Ectodermal cell (in vitro differentiated cells): ENCODE data around the gene PGP.

Experiments used
- H3K27ac ChIP-seq: 2 replicates; pipeline ENCODE4 v1.7.0; 2013; ENCODE audit warnings: mild to moderate bottlenecking, low read depth, low read length; ENCODE audit not compliant: insufficient read depth, poor library complexity, severe bottlenecking
- H3K27me3 ChIP-seq: 2 replicates; pipeline ENCODE4 v1.7.0; 2013; ENCODE audit warnings: mild to moderate bottlenecking, low read length; ENCODE audit not compliant: insufficient read depth, control insufficient read depth, poor library complexity, severe bottlenecking
- H3K36me3 ChIP-seq: one replicate; pipeline ENCODE4 v1.7.0; 2013; ENCODE audit warnings: low read length; ENCODE audit not compliant: control insufficient read depth, insufficient read depth
- H3K4me1 ChIP-seq: one replicate; pipeline ENCODE4 v1.7.0; 2013; ENCODE audit warnings: low read length; ENCODE audit not compliant: control insufficient read depth, insufficient read depth
- H3K4me3 ChIP-seq: 2 replicates; pipeline ENCODE4 v1.7.0; 2013; ENCODE audit warnings: low read depth, low read length, control low read depth; ENCODE audit not compliant: insufficient read depth
- H3K9me3 ChIP-seq: 2 replicates; pipeline ENCODE4 v1.7.0; 2013; ENCODE audit warnings: mild to moderate bottlenecking, low read length, moderate library complexity; ENCODE audit not compliant: control insufficient read depth
- WGBS, 2 experiments: methylation state at CpG; one replicate each; pipeline ENCODE4 v1.1.7; 2013; ENCODE audit warnings: missing lambda C conversion rate in 2 of 2; 5-methylcytosine and 5-hydroxymethylcytosine counted together

PGP gene

DNA sequence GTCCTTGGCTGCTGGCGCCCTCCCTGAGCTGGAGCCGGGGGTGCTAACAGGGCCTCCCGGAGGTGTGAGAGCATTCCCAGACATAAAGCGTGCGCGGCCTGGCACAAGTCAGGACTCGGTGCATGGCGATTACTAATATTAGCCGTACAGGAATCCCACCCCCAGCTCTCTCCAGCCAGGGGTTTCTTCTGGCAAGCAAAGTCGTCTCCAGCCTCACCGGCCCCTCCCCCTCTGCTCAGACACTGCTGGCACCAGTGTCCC is 23.3 kb downstream of the PGP start:
- Histone ChIP-seq H3K36me3 (no peaks in the 10 kb centered on the region), H3K27ac (no peak overlapping the region), H3K4me3 (no peak overlapping the region), H3K27me3 (peaks cover 19% of the 10 kb centered on the region), H3K4me1 (peaks cover 10% of the 10 kb centered on the region), H3K9me3 (no peaks in the 10 kb centered on the region)
- 90 to 93% methylated on average over 11 of the region's 11 CpGs for WGBS, 2 experiments

DNA sequence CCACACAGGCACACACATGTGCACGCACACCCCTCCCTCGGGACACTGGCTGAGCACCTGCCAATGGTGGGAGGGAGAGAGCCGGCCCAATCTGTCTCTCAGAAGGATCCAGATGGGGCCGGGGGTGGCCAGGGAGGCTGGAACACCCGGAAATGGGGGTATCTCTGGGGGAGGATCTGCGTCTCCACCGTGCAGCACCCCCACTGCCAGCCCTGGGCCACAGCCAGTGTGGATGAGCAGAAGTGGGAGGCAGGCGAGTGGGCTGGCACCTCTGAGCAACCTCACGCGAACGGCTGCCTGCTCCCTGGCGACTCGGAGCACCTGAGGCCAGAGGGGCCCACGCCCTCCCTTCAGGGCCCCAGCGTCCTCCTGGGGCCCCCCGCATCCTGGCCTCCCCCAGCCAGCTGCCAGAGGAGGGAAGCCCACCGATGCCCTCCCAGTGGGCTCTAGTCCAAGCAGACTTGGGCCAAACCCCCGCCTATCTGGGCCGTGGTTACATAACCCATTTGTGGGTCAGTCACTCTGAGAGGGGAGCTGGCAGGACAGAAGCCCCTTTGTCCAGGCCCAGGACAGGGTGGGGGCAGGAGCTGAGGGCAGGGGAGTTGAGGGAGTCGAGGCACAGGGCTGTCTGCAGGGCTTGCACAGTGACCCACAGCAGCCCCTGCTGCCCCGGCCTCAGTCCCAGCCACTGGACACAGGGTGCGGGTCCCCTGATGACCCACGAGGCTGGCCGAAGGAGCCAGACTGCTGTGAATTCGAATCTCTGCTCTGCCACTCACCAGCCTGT is 23.8 kb downstream of the PGP start:
- H3K27ac ChIP-seq: no peak overlapping the region
- H3K36me3 ChIP-seq: no peaks in the 10 kb centered on the region
- peaks cover 10% of the 10 kb centered on the region for H3K4me1 ChIP-seq
- H3K9me3 ChIP-seq: no peaks in the 10 kb centered on the region
- no peak overlapping the region for H3K4me3 ChIP-seq
- H3K27me3 ChIP-seq: peaks cover 15% of the 10 kb centered on the region
- WGBS, 2 experiments: 93 to 94% methylated on average over 25 of the region's 25 CpGs

DNA sequence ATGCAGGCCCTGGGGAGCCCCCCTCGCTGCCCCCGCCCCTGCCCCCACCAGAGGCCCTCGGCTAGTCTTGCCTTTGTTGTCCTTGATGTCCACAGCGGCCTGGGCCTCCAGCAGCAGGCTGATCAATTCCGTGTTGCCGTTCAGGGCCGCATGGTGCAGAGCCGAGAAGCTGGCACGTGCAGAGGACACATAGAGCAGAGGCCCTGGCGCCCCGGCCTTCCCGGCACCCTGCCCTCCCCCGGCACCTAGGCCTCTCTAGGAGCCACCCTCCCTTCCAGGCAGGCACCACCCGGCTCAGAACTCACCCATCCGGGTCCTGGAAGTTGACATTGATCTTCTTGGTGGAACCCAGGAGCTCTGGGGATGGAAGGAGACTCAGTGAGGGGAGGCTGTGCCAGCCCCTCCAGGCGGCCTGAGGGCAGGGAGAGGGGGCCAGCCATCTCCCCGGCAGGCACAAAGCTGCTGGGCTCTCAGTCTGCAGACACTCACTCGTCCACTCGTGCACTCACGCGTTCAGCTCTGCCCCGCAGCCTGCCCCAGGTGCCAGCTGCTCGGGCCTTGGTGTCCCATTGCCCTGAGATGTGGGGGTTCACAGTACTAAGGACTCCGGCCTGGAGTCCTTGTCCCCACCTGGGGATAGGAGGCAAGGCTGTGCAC is 24.5 kb downstream of the PGP start:
- Histone ChIP-seq H3K9me3 (no peaks in the 10 kb centered on the region), H3K27me3 (peaks cover 8% of the 10 kb centered on the region), H3K4me1 (peaks cover 3% of the 10 kb centered on the region), H3K4me3 (no peak overlapping the region), H3K27ac (no peak overlapping the region), H3K36me3 (no peaks in the 10 kb centered on the region)
- WGBS, 2 experiments: 90 to 92% methylated on average over 24 of the region's 24 CpGs

DNA sequence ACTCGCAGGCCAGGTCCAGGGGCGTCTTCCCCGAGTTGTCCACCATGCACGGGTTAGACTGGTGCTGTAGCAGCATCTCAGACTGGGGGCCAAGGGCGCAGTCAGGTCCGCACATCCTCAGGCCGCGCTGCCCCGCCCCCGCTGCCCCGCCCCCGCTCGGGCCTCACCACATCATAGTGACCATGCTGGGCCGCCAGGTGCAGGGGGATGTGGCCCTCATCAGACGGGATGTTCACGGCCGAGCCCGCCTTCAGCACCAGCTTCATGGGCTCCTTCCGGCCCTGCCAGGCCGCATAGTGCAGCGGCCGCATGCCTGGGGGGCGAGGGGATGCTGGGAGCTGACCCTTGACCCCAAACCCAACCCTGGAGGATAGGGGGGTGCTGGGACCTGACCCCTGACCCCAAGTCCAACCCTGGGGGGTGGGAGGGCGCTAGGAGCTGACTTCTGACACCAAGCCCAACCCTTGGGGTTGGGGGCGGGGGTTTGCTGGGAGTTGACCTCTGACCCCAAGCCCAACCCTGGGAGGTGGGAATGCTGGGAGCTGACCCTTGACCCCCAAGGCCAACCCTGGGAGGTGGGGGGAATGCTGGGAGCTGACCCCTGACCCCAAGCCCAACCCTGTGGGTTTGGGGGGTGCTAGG is 25.3 kb downstream of the PGP start:
- no peaks in the 10 kb centered on the region for H3K4me1 ChIP-seq
- H3K27ac ChIP-seq: no peak overlapping the region
- peaks cover under 1% of the 10 kb centered on the region for H3K27me3 ChIP-seq
- WGBS, 2 experiments: 93 to 95% methylated on average over 25 of the region's 25 CpGs
- no peaks in the 10 kb centered on the region for H3K36me3 ChIP-seq
- H3K4me3 ChIP-seq: no peak overlapping the region
- no peaks in the 10 kb centered on the region for H3K9me3 ChIP-seq

DNA sequence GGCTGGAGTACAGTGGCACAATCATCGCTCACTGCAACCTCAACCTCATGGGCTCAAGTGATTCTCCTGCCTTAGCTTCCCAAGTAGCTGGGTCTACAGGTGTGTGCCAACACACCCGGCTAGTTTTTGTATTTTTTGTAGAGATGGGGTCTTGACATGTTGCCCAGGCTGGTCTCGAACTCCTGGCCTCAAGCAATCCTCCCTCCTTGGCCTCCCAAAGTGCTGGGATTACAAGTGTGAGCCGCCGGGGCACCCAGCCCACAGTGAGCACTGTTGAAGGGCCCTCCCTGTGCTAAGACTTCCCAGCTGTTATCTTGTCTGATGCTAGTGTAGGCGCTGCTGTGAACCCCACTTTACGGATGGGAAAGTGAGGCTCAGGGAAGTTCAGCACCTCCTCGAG is 26.2 kb downstream of the PGP start:
- Histone ChIP-seq H3K27ac (no peak overlapping the region), H3K4me1 (no peaks in the 10 kb centered on the region), H3K9me3 (no peaks in the 10 kb centered on the region), H3K36me3 (no peaks in the 10 kb centered on the region), H3K27me3 (no peaks in the 10 kb centered on the region), H3K4me3 (no peak overlapping the region)
- WGBS, 2 experiments: 93 to 95% methylated on average over 8 of the region's 8 CpGs

DNA sequence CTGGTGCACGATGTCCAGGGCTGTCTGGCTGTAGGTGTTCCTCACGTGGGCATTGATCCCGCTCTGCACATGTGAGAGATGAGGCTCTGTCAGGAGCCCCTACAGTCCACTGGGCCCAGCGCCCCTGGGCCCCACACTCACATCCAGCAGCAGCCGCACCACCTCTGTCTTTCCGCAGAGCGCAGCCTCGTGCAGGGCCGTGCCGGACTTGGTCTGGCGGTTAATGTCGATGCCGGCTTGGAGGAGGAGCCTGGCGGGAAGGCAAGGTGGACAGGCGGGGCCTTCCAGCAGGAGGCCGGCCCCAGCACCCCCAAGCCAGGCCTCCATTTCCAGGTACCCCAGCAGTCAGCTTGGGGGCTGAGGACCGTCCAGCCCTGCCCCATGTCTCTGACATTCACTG is 27.4 kb downstream of the PGP start:
- Histone ChIP-seq H3K27ac (no peak overlapping the region), H3K36me3 (no peaks in the 10 kb centered on the region), H3K4me3 (no peak overlapping the region), H3K27me3 (no peaks in the 10 kb centered on the region), H3K4me1 (no peaks in the 10 kb centered on the region), H3K9me3 (no peaks in the 10 kb centered on the region)
- WGBS, 2 experiments: 88 to 92% methylated on average over 17 of the region's 17 CpGs

DNA sequence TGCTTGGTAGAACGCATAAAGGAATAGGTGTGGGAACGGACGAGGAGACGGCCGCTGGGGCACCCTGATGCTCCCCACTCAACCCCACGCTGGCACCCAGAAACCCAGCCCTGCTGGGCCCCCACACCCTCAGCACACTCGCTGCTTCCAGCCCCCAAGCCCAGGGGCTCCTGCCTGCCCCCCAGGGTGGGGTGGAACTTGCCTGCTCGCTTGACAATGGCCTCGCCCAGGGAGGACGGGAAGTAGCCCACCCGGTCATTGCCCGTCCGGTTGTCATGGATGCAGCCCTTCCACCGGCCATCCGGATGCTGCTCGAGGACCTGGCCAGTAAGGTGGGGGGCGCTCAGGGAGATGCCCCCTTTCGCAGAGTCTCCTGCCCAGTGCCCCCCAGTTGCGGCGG is 28.1 kb downstream of the PGP start:
- Histone ChIP-seq H3K27ac (no peak overlapping the region), H3K4me3 (no peak overlapping the region), H3K36me3 (no peaks in the 10 kb centered on the region), H3K4me1 (no peaks in the 10 kb centered on the region), H3K27me3 (no peaks in the 10 kb centered on the region), H3K9me3 (no peaks in the 10 kb centered on the region)
- WGBS, 2 experiments: 92 to 94% methylated on average over 20 of the region's 20 CpGs

DNA sequence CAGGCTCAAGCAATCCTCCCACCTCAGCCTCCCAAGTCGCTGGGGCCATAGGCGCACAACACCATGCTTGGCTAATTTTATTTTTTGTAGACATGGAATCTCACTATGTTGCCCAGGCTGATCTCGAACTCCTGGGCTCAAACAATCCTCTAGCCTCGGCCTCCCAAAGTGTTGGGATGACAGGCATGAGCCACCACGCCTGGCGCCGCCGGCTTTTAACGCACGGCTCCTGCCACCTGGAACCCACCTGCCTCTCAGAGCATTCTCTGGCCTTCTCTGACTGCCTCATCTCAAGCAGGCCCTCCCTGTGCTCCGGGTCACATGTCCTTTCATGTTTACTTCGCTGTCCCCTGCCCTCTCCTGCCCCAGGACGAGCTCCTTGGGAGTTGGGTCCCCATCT is 28.6 kb downstream of the PGP start:
- 92 to 93% methylated on average over 13 of the region's 13 CpGs for WGBS, 2 experiments

DNA sequence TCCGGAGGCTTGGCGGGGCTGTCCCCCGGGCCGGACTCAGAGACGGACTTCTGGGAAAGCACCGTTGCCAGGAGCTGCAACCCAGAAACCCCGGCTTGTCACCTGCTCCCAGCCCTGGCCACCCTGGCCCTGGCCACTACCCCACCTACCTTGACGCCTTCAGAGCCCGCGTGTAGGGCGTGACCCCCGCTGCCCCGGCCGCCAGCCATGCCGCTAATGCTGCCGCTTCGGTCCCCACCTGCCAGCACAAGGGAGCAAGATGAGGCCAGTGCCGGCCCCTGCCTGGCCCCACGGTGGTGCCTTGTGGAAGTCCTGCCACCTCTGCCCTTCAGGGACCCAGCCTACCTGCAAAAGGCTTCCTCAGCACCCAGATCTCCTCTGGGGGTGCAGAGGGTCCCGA is 29.7 kb downstream of the PGP start:
- WGBS, 2 experiments: 91 to 94% methylated on average over 20 of the region's 20 CpGs
- no peaks in the 10 kb centered on the region for H3K27me3 ChIP-seq

More for the DNA sequence above, 28.6 kb downstream of the PGP start:
- H3K27ac ChIP-seq: no peak overlapping the region
- H3K9me3 ChIP-seq: no peaks in the 10 kb centered on the region
- H3K27me3 ChIP-seq: no peaks in the 10 kb centered on the region
- peaks cover 4% of the 10 kb centered on the region for H3K4me1 ChIP-seq
- H3K36me3 ChIP-seq: no peaks in the 10 kb centered on the region
- no peak overlapping the region for H3K4me3 ChIP-seq

DNA sequence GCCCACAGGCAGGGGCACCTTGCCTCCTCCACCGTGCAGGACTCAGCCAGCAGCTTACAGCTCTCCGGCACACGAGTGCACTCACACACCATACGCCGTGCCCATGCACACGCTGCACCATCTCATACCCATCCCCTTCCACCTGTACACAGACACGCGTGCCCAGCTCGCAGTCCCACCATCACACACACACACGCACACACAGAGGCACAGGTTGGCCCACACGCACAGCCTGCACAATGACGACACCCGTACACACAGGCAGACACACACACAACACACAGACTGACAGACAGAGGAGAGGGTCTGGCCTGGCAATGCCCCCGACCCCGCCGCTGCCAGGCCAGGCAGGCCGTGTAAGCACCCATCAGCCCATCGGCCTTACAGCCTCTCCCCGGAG is 30.3 kb downstream of the PGP start:
- H3K4me1 ChIP-seq: peaks cover 5% of the 10 kb centered on the region
- WGBS, 2 experiments: 93 to 94% methylated on average over 19 of the region's 19 CpGs
- no peaks in the 10 kb centered on the region for H3K27me3 ChIP-seq
- no peak overlapping the region for H3K4me3 ChIP-seq
- no peaks in the 10 kb centered on the region for H3K9me3 ChIP-seq
- H3K27ac ChIP-seq: no peak overlapping the region
- no peaks in the 10 kb centered on the region for H3K36me3 ChIP-seq

More for the DNA sequence above, 29.7 kb downstream of the PGP start:
- H3K36me3 ChIP-seq: no peaks in the 10 kb centered on the region
- no peak overlapping the region for H3K4me3 ChIP-seq
- H3K27ac ChIP-seq: no peak overlapping the region
- no peaks in the 10 kb centered on the region for H3K9me3 ChIP-seq
- peaks cover 5% of the 10 kb centered on the region for H3K4me1 ChIP-seq
